Stimulated activated CD8-positive, alpha-beta memory T cell treated with anti-CD3 and anti-CD28 coated beads, Interleukin-7, amount 100 ng/mL, for 4 hours (primary cell): ENCODE measurements around the gene PDE6B.
"Not testable (repeated sequence)": the region's sequence is repeated elsewhere in the genome, so short reads cannot be mapped to it uniquely, and the experiment has no call there.

Experiments used
- DNase-seq, 2 donors: peaks; one replicate each; pipeline ENCODE4 v3.0.0-alpha.2; 2020; ENCODE audit warnings: low read depth in 2 of 2

The PDE6B gene

DNA sequence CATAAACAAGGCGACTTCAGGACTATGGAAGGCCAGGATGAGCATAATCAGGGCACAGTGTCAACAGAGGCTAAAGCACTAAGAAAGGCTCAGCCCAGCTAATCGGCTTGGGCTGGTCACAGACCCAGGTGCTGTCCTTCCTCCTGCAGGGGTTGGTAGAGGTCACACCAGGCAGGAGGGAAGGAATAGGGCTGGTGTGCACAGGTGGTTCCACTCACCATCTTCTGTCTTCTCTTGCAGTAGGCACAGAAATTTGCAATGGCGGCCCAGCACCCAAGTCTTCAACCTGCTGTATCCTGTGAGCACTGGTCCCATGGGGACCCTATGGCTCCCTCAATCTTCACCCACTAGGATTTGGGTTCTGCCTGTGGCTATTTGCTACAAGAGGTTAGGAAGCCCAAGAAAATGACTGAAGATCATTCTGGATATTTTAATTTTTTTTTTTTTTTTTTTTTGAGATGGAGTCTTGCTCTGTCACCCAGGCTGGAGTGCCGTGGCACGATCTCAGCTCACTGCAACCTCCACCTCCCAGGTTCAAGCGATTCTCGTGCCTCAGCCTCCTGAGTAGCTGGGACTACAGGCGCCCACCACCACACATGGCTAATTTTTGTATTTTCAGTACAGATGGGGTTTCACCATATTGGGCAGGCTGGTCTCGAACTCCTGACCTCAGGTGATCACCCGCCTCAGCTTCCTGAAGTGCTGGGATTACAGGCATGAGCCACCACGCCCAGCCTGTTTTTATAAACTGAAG lies 44.6 kb downstream of the PDE6B start:
- DNase-seq, result not testable (repeated sequence)

DNA sequence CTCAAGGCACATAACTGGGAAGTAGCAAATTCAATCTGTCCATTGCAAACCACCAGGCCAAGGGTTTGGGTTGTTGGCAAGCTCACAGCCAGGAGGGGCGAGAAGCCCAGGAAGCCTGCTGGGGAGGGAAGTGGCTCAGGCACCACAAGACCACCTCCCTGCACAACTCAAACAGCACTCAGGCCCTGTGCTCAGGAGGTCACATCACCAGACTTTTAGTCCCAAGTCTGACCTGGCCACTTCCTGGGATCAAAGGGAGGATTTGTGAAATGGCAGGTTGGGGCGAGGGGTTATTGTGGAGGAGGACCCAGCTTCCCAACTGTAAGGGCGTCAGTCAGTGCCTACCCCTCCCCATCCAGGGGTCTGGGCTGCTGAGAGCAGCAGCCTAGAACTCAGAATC lies 46.4 kb downstream of the PDE6B start:
- DNase-seq, result no peak

DNA sequence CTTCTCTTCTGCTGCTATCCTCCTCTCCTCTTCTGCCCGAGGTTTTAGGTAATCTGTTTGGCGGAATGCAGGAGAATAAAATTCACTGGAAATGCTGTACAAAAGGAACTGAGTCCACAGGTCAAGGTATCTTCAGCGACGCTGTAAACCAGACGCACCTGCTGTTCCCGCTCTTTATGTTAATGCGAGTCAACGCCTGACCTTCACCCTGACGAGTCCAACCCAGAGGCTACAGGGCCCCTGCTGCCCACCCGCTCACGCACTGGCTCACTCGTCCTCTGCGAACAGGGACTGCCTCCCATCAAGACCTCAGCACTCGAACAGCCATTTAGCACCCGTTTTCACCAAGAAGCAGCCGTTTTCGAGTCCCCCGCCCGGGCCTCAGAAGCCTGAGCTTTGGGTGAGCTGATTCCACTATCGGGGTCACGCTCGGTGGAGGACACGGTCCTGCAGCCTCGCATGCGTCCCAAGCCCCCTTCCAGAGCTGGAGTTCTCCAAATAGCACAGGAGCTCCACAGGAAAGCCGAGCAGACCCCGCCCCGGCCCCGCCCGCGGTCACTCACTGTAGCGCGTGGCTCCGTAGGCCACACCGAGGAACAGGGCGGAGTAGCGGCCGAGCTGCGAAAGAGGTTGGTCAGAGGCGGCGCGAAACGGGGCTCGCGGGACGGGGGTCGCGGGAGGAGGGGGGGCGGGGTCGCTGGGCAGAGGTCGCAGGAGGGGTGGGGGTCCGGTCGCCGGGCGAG lies 48.1 kb downstream of the PDE6B start:
- DNase-seq, result no peak

DNA sequence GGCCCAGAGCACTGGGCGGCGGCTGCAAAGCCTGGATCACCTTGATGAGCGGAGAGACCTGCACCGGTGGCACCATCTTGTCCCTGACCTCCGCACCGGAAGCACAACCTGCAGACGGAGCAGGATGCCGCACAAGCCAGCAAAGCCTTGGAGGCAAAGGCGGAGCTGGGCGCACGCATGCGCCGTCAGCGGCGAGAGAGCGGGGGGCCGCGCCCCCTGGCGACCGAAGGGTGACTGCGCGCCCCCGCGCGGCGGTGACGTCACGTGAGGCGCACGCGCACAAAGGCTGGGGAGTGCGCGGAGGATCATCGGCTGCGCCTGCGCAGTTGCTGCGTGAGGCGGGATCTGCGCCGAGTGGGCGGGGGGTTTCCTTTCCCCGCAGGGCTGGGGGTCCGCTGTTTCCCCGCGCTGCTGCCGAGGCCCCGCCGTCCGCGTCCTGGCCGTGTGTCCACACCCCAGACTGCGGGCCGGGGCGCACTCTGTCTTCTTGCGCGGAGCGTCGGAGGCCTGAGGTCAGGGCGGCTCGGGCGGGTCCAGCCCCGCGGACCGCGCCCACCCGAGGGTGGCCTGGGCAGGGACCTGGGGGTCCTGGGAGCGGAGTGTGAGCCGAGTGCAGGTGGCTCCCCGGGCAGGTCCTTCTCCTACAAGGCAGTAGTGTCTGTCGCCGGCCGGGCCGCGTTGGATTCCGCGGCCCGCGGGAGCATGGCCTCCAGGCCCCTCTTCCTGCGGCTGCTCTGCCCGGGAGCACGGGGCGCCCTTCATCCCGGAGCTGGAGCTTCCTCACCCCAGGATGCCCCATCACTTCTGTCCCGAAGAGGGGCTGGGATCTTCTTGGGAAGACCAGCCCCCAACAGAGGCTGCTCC lies 49.0 kb downstream of the PDE6B start, which contains the start of the genes ATP5ME and MYL5:
ATP5ME (minus strand) TSS at position 105 of the 864 bp plus-strand sequence; CDS start at position 76, 29 bp downstream.
MYL5 (plus strand) TSS at position 371 of the 864 bp plus-strand sequence. CDS start 3,485 bp downstream, outside the sequence.
- DNase-seq, result peak; percentile 94 to 97

DNA sequence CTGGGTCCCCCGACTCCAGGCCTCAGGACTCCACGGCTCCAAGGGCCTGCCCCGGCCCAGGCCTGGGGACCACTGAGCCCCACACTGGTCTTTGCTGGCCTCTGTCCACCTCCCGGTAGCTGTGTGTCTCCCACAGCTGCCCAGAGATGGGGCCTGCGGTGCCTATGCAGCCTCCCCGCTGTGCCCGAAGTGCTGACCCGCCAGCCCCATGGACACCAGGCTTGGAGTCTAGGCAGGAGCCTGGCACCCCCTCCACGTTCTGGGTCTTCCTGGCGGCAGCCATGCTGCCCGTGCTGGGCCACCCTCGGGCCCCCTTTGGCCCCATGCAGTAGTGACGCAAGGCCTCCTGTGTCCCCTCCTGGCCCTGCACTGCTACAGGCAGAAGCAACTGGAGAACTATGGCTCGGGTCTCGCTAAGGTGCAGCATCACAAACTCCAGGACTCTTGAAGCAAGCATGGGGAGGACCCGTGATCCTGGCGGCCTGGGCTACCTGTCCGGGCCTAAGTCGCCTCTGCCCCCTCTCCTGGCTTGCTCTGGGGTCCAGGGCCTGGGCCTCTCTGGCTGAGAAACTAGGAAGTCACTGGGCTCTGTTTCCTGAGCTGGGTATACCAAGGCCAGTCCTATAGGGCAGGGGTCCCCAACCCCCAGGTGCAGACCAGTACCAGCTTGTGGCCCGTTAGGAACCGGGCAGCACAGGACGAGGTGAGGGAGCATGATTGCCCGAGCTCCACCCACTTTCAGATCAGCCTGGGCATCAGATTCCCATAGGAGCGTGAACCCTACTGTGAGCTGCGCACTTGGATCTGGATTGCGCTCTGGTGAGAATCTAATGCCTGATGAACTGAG lies 49.9 kb downstream of the PDE6B start:
- DNase-seq, result no peak

DNA sequence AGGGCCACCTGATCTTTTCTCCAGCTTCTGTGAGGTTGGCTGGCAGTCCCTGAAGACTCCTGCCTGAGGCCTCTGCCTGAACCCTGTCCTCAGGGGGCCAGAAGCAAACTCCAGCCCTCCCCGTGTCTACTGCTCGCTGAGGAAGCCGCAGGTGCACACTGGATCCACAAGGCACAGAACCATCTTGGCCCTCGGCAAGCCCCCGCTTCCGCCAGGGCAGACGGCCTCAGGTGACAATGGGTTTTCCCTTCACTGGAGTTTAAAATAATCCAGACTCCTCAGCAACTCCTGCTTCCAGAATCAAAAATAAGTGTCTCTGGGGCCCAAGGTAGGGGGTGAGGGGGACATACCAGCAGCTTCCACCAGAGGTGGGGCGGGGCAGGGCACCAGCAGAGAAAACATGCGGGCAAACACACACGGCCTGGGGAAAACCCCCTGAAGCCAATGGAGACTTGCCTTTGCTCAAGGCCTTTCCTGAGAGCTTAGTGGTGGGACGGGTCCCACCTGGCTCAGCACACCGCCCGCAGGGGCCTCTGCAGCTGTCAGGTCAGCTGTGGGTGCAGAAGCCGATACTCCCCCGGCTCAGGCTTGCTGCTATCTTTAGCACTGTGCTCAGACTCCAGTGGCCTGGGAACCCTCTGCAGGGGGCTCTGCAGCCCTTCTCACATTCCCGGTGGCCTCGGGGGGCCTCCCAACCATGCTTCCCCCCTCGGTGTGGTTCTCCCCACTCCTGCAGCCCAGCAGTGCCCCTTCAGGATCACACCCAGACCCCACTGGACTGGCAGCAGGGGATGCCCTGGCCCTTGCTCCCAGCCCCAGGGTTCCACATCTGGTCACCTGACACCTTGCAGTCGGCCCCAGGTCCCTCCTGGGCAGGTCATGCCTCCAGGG lies 50.9 kb downstream of the PDE6B start:
- no peak for DNase-seq

DNA sequence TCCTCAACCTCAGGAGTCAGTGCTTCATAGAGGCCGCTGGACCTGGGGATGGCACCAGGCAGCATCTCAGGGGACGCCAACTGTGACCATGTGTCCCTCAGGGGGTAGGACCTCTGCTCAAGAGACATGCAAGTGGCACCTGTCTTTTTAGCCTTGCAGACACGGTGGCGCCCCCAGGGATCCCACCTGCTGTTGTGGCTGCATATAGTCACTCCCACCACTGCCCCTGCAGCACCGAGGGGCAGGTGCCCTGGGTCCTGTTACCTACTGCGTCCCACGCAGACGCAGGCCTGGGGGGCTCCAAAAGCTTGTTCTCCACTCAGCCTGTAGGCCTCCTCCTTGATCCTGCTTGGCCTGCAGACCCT lies 51.5 kb downstream of the PDE6B start:
- DNase-seq, result no peak

DNA sequence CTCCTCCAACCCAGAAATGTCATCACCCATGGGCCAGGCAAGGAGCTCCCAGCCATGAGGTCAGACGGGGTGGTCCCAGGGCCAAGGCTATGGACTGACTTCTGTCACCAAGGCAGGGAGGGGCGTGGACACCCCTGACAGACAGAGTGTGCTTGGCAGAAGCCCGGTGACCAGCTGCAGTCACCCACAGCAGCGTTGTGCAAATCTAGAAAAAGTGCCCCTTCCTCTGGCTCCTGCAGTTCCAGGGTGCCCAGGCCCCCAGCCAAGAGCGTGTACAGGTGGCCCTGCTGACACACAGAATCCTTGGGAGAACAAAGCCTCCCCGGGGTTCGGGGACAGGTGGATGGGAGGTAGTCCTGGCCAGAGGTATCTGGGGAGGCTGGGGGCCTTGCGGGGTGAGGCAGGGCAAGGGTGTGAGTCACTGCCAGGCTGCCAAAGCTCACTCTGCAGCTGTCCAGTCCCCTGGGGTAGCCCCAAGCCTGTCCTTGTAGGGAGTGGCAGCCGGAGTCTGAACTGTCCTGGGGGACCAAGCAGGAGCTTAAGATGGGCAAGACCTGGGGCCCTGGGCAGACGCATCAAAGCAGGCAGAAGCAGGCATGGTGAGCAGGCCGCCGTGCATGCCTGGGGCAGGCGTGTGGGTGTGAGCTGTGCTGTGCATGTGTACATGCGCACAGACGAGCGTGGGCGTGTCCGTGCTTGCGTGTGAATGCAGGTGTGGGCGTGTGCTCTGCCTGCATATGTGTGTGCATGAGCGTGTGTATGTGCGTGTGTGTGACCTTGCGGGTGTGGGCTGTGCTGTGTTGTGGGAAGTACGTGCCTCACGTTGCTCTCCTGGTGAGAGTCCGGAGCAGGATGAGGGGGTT lies 52.3 kb downstream of the PDE6B start:
- DNase-seq, result no peak

DNA sequence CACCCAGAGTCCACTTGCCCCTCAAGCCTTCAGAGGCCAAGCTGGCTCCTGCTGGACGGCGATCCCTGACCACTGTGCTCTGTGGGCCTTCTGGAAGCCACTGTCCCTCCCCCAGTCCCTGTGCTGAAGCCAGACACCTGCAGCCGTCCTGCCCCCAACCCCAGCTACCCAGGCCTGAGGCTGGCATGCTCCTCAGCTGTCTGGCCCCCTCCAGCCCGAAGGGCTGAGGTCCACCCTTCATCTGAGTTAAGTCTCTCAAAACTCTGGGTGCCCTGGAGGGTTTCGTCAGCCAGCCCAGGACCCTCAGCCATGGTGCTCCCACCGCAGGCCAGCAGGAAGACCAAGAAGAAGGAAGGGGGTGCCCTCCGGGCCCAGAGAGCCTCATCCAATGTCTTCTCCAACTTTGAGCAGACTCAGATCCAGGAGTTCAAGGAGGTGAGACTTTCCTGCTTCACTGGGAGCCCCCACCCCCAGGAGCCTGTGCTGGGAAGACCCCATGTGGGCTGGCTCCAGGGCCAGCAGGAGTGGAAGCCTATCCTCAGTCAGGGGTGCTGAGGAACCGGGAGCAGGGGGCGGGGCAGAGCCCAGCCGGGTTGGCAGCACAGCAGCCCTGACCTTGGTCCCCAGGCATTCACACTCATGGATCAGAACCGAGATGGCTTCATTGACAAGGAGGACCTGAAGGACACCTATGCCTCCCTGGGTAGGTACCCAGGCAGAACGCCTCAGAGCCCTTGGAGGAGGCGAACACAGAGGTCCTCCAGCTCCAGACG lies 53.1 kb downstream of the PDE6B start:
- DNase-seq, result no peak

DNA sequence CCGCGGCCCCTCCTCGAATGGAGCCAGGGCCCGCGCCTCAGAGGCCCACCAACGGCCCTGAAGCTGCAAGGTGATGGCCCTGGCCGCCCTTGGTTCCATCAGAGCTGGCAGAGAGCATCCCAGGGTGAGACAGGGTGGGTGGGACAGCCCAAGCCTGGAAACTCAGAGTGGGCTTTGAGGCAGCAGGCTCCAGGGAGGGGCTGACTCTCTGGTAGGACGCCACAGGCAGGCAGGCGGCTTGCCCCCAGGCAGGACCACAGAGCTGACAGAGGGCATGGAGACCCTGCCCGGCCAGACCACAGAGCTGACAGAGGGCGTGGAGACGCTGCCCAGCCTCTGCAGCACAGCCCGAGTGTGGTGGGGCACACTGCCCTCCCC lies 53.7 kb downstream of the PDE6B start:
- no peak for DNase-seq

DNA sequence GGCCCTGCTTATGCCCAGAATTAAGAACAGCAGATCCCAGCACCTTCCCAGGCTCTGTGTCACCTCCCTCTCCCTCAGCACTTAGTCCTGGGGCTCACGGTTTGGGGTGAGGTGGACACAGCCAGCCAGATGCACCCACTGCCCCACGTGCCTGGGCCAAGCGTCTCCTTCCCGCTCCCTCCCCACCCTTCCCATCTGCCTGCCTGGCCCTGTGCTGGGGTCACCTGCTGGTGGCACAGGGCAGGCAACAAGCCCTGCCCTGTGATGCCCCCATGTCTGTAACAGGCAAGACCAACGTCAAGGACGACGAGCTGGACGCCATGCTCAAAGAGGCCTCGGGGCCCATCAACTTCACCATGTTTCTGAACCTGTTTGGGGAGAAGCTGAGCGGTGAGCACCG lies 54.3 kb downstream of the PDE6B start:
- DNase-seq, result no peak

DNA sequence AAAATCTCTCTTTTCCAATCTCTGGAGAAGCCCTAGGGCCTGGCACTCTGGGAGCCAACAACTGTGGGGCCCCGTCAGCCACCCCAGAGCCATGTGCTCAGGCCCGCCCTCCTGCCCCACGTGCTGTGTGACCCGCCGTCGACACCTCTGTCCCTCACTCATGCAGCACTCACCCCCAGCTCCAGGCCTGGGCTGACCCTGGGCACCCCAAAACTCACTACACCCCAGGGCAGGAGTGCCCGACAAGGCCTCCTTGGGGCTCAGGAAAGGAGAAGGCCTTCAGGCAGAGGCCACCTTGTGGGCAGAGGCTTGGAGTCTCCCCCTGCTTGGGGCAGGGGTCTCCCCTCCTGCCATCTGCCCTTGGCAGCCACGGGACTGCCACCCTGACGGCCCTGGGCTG lies 54.7 kb downstream of the PDE6B start:
- no peak for DNase-seq

DNA sequence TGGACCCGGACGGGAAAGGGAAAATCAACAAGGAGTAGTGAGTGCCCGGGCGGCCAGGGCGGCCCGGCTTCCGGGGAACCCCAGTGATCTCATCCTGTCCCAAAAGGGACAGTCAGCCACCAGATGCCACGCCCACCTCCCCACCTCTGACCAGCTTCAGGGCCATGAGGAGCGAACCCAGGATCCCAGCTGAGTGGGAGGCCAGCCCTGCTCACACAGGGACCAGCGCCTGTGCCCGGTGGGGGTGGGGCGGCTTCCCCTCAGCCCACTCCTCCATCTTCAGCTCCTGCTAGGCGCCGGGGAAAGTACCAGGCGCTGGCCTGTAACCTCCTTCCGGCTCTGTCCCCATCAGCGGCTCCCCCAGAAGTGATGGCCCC lies 55.2 kb downstream of the PDE6B start:
- no peak for DNase-seq

DNA sequence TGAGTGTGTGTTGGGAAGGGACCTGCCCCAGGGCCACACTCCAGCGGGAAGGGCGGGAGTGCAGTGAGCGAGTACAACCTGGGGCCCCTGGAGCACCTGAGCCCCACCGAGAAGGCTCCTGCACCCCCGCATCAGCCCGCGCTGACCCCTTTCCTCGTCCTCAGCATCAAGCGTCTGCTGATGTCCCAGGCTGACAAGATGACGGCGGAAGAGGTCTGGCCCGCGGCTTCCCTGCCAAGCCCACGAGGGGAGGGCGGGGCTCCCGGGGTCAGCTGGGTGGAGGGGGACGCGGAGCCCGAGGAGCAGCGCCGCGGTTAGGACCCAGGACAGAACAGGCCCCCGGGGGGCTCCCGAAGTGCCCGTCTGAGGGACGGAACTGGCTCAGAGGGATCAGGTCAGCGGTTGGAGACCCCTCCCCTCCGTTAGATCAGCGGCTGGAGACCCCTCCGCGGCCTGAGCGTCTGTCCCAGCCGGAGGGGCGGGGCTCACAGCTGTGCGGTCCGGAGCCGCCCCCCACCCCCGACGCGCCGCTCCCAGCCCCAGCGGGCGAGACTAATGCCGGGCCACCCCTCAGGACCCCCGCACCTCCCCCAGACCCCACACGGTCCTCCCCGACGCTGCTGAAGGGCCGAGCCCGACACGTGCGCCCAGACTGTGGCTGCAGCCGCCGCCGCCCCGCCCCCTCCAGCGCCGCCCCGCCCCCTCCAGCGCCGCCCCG lies 55.7 kb downstream of the PDE6B start:
- DNase-seq, result peak in 1 of 2 donors; percentile 54

DNA sequence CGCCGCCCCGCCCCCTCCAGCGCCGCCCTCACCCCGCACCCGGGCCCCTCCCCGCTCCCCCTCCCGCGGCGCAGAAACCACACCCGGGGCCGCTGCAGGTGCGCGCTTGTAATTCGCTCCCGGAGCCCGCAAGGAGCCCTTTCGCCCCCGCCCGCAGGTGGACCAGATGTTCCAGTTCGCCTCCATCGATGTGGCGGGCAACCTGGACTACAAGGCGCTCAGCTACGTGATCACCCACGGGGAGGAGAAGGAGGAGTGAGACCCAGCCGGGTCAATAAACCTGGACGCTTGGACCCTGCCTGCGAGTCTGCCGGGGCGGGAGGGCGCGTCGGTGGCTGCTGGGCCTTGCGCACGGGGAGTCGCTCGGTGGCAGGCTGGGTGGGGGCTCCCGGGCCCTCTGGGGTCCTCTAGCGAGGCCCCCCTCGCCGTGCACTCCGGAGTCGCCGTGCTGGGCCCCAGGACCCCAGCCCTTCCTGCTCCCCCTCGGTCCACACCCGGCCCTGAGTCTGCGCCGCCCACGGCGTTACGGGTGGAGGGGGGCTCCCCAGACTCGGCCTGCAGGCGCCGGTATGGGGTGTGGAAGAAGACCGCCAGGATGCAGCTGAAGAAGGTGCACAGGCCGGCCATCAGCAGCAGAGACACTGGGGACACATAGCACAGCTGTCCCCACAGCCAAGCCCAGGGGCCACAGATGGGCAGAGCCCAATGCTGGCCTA lies 56.5 kb downstream of the PDE6B start:
- no peak for DNase-seq

DNA sequence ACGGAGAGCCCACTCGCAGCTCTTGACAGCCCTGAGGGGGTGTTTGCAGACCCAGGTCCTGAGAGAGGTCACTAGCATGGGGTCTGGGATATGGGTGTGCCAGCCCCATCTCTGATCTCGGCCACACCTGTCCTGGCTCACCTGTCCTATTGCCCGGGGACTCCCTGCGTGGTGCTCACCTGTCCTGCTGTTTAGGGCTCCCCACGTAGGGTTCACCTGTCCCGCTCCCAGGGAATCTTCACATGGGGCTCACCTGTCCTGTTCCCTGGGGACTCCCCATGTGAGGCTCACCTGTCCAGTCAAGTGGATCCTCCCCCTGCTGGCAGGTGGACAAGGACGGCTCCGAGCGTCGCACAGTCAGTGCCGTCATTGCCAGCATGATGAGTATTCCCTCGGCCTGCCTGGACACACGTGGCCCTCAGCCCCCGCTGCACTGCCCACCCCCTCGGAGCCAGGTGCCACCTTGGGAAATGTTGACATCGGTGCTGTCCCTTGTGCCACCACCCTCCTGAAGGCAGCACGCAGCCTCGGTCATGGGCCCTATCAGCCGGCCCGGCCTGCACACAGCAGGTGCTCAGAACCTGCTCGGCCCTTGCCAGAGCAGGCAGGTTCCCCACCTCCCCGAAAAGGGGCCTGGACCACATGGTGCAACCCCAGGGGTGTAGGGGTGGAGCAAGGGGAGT lies 57.3 kb downstream of the PDE6B start:
- DNase-seq, result no peak
